OCI-LY3 (cell line): ENCODE measurements around the gene MS4A7.

ENCODE experiments used
- CTCF ChIP-seq: fragments of 200-600, 300-600 bp; sonication (generic); IDR thresholded peaks from 2 replicates; pipeline ENCODE4 v1.5.1; 2014; ENCODE audit warnings: antibody characterized with exemption, low read length, low read depth
- EZH2phosphoT487 ChIP-seq: fragments of 200-600 bp; shearing (Covaris generic); IDR thresholded peaks from 2 replicates; pipeline ENCODE4 v1.6.1; 2018; ENCODE audit warnings: antibody characterized with exemption, mixed run types, low read depth

- TF ChIP-seq CTCF (no peak), EZH2phosphoT487 (no peak)
These were observed 31.1 kb upstream of the MS4A7 start for GRCh38 chr11:60347084-60347797.
